ENCODE measurements around the gene TMEM26.
"Not testable (repeated sequence)": the region's sequence is repeated elsewhere in the genome, so short reads cannot be mapped to it uniquely, and the experiment has no call there.

Gene TMEM26

DNA sequence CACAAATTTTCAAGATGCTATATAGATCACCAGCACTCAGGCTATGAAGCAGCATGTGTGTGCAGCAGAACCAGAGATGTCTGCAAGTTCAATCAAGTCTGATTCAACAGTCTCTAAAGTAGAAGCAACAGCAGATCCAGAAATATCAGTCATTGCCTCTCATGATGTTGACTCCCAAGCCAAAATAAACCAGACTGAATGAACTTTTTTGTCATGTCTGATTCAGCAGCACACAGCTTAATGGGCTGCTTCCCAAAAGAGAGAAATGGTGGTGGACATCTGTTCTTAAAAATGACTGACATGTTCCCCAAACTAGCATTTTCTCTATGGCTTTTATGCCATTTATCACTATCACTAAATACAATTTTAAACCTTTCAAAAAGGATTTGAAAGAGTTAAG, 53.8 kb downstream of the TMEM26 start:
- no peak for DNase-seq (ENCODE audit: low read depth)

DNA sequence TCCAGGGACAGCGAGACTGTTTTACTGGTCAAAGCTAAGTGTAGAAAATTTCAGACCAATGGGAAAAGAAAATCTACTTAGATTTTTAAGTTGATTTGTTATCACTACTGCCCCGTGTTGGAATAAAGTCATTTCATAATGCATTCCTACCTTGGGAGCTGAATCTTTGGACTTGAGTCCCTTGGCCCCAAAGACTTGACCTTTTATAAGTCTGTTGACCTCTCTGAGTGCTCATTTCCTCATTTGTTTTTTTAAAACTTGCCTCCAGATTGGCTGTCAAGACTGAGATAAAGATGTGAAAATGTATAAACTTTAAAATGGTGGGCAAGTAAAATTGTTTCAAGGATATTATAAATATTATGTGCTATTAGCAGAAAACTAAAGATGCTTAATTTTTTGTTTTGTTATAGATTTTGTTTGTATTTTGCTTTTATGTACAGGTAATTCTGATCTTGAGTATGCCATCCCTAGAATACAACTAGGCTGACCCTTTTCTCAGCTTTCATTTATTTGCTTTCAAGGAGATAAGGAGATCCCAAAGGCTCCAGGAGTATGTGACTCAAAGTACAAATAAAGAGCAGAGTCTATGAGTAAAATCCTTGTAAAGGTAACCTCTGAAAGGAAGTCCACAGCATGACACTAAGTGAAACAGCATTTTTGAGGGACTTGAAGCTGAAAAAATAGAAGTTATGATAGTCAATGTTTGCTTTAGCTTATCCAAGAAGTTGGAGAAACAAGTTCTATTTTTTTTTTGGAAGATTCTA, 54.6 kb downstream of the TMEM26 start:
- no peak for DNase-seq (ENCODE audit: low read depth)

DNA sequence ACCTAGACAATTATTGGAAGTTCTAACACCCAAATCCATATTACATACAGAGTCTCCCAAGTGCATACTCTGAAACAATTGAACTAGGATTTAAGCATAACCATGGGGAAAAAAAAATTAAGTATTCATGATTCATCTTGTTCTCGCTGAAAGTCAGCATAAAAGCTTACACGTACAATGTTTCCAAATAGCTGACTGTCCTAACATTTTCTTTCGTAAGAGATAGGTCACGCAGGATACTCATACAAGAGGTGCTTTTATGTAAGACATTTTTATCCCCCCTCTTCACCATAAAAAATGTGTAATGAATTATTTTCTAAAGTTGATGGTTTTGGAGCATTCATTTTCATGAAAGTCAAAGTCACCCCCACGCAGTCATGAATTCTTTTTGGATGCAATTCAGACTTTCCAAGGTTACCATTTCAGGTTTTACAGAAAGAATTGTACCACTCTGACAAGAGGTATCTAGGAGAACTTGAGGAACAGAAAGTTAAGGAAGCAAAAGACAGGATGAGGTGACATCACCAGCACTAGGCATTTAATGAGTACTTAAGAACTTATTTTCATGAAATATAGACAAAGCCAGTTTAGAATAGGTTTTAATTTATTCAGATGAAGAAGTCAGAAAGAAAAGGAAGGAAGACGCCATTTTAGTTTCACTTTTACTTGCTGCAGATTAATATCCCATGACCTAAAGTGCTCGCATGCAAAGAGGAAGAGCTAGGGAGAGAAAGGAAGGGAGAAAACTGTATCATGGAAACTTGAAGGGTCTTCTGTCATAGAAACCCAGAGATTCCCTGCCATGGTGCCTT, 55.8 kb downstream of the TMEM26 start:
- peak; percentile 68 for DNase-seq (ENCODE audit: low read depth)

DNA sequence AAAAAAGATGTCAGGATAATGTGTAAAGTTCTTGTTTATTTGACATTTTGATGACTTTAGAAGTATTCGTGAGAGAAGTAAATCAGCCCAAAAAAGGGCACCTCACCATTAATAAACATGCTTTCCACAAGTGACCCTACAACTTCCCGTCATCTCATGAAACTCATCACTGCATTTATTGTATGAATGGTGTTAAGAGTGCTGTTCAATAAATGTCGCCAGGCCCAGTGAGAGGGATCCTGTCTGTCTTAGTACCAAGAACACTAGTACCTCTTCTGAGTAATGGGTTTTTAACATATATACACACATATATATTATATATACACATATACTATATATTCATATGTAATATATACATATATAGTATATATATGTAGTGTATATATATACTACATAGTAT, 61.9 kb downstream of the TMEM26 start:
- DNase-seq (ENCODE audit: low read depth) = no peak

DNA sequence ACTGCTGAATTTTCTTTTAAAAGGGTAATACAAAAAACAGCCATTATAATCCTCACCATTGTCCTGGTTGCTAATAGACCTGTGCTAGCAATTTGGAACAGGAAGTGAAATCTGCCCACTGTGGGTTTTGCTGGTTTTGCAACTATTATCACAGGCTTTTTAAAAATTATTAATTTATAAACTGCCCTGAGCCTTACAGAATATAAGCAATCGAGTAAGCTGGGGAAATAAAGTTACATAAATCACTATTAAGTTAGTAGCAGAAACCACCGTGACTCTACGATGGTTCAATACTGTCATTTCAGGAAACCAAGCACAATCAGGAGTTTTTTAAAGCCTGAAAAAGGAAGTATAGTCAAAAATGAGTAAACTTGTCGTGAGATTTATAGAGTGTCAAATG, 62.3 kb downstream of the TMEM26 start:
- DNase-seq (ENCODE audit: low read depth) = no peak

DNA sequence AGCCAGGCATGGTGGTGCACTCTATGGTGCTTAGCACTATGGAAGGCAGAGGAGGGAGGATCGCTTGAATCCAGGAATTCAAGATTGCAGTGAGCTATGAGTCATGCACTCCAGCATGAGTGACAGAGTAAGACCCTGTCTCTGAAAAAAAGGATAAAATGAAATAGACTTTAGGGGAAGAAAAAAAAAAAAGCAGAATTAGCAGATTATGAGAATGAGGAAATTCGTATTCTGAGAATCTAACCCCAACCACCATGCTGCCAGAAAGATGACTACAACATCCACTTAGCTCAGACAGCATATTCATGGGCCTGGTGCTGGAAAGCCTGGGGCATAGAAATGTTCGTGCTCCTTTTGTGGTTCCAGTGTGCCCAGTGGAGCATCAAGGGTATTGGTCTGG, 63.3 kb downstream of the TMEM26 start:
- DNase-seq (ENCODE audit: low read depth) = no peak

DNA sequence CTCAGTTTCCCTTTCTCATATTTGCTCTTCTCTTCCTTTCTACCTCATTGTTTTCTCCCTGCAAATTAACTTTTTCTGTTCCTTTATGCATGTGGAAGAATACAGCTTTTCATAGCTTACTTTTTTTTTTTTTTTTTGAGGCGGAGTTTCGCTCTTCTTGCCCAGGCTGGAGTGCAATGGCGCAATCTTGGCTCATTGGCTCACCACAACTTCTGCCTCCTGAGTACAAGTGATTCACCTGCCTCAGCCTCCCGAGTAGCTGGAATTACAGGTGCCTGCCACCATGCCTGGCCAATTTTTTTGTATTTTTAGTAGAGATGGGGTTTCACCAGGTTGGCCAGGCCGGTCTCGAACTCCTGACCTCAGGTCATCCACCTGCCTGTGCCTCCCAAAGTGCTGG, 64.2 kb downstream of the TMEM26 start:
- not testable (repeated sequence) for DNase-seq (ENCODE audit: low read depth)

DNA sequence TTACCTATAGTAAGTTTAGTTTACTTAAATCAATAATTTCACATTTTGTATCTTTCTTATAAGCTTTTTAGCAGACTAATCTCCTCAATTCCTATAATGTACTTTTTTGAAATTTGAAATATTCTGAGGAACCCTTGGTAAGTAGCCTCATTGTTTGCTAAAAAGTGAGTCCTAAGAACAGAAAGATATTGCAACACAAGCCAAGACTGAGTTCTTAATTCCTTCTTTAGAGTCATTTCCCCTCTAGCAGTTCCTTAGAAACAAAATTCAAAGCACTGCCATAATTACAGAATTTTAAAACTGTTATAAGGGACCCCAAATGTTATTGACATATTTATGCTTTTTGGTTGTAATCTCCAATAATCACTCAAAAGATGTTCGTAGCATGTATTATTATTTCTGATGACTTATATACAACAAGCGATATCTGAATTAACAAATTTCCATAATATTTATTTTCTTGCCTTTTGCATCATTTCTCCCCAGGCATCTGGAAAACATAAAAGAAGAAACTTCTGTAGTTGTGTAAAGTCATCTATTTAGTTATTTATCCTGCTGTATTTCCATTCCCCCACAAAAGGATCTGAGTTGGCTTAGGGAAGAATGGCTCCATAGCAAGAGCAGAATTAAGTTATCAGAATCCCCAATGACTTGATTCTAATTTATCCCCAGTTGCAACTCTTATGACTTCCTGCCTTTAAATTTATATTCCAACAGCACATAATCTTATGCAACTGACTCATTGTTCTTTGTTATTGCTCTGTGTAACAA, 67.8 kb downstream of the TMEM26 start:
- DNase-seq (ENCODE audit: low read depth) = no peak

DNA sequence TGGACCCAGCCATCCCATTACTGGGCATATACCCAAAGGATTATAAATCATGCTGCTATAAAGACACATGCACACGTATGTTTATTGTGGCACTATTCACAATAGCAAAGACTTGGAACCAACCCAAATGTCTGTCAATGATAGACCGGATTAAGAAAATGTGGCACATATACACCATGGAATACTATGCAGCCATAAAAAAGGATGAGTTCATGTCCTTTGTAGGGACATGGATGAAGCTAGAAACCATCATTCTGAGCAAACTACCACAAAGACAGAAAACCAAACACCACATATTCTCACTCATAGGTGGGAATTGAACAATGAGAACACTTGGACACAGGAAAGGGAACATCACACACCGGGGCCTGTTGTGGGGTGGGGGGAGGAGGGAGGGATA, 72.0 kb downstream of the TMEM26 start:
- DNase-seq (ENCODE audit: low read depth) = not testable (repeated sequence)

DNA sequence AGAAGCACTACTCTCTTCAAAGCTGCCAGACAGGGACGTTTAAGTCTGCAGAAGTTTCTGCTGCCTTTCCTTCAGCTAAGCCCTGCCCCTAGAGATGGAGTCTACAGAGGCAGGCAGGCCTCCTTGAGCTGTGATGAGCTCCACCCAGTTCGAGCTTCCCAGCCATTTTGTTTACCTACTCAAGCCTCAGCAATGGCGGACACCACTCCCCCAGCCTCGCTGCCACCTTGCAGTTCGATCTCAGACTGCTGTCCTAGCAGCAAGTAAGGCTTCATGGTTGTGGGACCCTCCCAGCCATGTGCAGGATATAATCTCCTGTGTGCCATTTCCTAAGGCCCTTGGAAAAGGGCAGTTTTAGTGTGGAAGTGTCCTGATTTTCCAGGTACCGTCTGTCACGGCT, 74.3 kb downstream of the TMEM26 start:
- DNase-seq (ENCODE audit: low read depth) = no peak

DNA sequence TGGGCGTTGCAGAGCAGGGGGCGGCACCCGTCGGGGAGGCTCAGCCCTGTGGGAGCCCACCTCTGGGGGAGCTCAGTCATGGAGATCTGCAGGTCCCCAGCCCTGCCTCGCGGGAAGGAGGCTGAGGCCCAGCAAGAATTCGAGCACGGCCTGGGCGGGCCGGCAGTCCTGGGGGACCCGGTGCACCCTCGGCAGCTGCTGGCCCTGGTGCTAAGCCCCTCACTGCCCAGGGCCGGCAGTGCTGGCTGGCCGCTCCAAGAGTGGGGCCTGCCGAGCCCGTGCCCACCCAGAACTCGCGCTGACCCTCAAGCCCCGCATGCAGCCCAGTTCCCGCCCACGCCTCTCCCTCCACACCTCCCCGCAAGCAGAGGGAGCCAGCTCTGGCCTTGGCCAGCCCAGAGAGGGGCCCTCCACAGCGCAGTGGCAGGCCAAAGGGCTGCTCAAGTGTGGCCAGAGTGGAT, 76.2 kb downstream of the TMEM26 start:
- no peak for DNase-seq (ENCODE audit: low read depth)

DNA sequence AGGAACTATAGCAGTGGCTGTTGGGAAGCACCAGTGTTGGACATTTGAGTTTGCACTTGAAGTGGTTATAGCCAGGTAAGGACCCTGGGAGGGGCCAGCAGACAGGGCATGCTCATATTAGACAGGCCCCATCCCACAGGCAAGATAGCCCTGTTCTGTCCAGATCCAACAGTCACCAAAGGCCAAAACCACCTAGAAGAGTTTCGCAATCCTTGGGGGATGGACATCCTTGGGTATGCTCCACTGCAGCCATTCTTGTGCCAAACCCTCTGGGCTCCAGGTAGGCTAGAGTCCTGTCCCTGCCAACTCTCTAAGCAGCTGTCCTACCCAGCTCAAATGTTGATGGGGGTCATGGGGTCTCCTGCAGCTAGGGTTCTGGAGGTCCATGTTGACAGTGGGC, 76.8 kb downstream of the TMEM26 start:
- DNase-seq (ENCODE audit: low read depth) = no peak

DNA sequence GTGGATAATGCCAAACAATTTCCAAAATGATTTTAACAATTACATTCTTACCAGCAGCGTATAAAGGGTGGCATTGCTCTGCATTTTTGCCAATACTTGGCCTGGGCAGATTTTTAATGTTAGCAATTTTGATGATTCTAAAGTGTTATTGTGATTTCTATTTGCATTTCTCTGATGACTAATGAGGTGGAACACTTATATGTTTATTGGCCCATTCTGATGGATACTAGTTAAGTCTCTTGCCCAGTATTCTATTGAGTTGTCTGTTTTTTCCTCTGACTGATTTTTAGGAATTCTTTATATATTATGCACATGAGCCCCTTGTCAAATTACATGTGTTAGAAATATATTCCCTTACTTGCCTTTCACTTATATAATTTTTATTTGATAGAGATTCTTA, 86.8 kb downstream of the TMEM26 start:
- DNase-seq (ENCODE audit: low read depth) = no peak

DNA sequence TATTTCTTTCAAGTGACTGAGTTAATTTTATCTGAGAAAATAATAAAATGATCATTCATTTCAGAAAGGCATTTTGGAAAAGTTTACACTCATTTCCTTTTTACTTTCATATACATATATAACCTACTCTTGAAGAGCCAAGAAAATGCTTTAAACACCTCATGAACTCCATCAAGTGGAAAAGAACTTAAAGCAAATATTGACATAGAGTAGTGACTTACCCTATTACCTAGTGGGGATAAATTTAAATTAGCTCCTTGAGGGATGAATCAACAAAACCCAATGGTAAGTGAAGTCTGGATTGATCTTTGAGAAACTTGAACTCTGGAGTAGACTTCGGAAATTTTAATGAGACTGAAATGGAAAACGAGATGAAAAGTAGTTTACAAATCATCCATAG, 88.6 kb downstream of the TMEM26 start:
- no peak for DNase-seq (ENCODE audit: low read depth)

DNA sequence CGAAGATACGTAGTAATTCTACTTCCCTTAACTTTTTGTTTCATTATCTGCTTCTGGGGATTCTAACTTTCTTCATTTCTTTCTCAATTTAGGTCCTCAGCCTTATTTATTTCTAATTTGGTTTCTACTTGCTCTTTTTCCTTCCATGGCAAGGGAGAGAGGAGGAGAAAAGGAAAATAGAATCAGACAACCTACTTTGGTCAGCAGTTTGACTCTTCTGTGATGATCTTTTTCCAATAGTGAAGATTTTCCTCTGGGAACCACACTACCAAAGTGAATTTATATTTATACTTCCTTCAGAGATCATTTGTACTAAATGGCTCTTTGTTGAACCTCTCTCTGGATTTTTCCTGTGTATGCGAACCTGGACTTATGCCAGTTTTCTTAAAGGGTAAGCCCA, 90.2 kb downstream of the TMEM26 start:
- no peak for DNase-seq (ENCODE audit: low read depth)

DNA sequence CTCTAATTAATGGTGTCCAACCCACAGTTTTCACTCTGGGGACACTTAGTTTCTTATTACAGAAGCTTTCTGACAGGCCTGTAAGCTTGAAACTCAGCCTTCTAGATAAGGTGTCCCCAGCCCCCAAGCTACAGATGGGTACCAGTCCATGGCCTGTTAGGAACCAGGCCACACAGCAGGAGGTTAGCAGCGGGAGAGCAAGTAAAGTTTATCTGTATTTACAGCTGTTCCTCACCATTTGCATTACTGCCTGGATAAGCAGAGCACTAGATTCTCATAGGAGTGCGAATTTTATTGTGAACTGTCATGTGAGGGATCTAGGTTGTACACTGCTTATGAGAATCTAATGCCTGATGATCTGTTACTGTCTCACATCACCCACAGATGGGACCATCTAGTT, 93.7 kb downstream of the TMEM26 start:
- no peak for DNase-seq (ENCODE audit: low read depth)

DNA sequence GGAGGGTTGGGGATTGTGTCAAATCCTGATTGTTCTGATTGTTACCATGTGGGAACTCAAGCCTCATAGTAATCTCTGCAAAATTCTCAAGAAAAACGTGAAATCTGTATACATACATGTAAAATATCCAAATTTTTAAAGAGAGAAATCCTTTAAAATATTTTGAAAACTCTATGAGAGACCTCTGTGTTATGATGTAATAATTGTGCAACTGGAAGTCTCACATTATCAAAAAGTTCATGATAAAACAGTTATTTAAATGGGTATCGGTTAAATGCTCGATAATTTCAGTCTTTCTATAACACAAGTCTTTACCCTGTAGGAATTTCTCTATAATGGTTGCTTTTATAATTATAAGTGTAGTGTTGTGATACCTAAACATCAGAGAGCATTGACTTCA, 95.5 kb downstream of the TMEM26 start:
- no peak for DNase-seq (ENCODE audit: low read depth)
